Thyroid gland (tissue), 4 donors: ENCODE results near the gene MAP3K9.

Experiments
- CTCF ChIP-seq, 6 experiments: fragments of 200-600 bp in 3 of 6; fragments of 450-650 bp in 3 of 6; sonication (generic) in 3 of 6; IDR thresholded peaks; one replicate each; pipeline ENCODE4 v1.5.1; 2016 to 2019; ENCODE audit warnings: antibody characterized with exemption in 6 of 6, mild to moderate bottlenecking in 2 of 6, inconsistent platforms in 1 of 6, moderate library complexity in 1 of 6
- POLR2A ChIP-seq, 2 donors: fragments of 450-650 bp; IDR thresholded peaks; one replicate each; pipeline ENCODE4 v1.6.1; 2017; ENCODE audit warnings: antibody characterized with exemption in 2 of 2, mild to moderate bottlenecking in 2 of 2, moderate library complexity in 1 of 2

- TF ChIP-seq CTCF (IDR thresholded peaks at IDR 0.05) (no peak), POLR2A (IDR thresholded peaks at IDR 0.05) (no peak)
Measured at GRCh38 chr14:70709726-70710382, 99.5 kb downstream of the MAP3K9 start.
